GM19193 (cell line): Measurements from ENCODE around the gene RAD51B.

Experiments
- POLR2A ChIP-seq: IDR thresholded peaks from 4 replicates; pipeline ENCODE4 v1.6.1; 2011; ENCODE audit not compliant: insufficient read depth, insufficient read length; ENCODE audit errors: extremely low read depth

RAD51B gene

GRCh38 chr14:68174446-68174845 lies 354.9 kb downstream of the RAD51B start:
- TF ChIP-seq POLR2A, result no peak

DNA sequence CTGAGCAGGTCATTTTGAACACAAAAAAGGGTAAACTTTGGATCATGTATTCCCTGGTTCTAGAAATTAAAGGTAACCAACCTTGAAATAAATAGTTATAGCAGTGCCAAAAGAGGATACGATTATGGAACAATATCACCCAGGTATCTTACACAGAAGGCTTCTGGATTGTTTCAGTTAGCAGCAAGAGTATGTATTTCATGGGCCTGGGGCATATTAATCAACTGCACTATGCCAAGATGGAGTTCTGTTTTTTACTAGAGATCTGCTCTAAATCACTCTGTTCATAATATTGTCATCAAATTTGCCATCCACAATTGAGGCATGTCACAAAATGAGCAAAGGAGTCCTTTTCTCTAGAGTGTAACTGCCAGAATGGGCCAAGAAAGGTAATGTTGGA lies 357.1 kb downstream of the RAD51B start:
- TF ChIP-seq POLR2A, result no peak

DNA sequence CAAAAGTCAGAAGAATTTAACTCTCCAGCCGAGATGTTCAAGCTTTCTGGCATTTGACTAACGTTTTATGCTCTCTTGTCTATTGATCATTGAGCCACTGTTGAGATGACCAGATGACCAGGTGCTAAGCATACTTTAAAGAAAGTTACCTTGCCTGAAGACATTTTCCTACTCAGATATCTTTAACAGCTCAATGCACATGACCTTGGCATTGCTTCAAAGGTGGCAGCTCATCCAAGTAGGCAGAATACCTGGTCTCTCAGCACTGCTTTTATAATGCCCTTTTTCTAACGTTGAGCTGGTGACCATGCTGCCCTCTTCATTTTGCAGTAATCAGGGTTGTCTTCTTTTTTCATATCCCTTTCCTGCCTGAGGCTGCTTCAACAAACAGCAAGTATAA lies 358.1 kb downstream of the RAD51B start:
- TF ChIP-seq POLR2A, result no peak

DNA sequence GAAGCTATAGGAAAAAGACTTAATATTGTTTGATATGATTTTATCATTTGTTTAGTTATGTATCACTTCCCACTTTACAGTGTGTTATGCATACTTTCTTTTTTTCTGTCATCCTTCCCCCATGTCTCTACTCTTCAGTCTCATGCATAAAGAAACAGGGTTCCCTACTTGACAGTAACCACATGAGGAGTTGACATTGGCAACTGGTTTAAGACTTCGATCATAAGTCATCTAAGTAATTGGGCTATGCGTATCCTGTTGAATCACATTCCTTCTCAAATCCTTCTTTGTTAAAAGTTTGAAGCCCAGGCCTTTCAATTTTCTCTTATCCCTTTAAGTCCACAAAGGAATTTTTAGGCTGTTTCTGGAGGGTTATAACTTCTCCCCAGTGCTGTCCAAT lies 358.7 kb downstream of the RAD51B start:
- no peak for TF ChIP-seq POLR2A

DNA sequence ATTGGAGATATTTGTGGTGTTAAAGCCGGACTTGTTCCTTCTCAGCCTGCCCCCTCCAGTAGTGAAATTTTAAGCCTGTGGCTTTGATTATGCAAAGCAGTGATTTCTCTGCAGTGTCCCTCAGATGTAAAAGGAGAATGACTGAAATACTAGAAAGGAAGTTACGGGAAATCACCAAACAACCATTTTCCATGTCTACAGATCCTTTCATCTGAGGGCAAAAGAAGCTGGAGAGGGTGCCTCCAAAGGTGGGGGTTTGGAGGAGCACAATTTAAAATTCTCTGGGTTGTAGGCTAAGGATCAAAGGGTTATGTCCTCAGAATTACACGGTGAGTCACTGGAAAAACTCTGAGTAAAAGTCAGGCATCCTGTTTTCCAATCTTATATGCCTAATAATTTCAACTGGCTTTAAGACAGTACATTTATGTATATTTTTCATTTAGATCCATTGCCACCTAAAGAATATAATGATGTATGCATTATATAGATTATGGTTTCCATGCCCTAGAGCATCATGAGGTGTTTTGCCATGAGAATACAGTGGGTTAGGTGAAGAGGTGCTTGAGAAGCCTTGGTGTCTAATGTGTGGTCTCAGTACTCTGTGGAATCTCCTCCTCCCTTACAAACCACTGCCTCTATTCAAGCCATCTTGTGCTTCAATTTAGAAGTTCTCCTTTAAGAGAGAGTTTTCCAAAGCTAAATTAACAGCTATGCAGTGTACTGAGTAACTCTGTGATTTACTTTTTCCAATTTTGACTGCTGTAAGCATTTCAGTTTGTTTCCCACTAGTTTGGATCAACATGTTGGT lies 362.1 kb downstream of the RAD51B start:
- no peak for TF ChIP-seq POLR2A

DNA sequence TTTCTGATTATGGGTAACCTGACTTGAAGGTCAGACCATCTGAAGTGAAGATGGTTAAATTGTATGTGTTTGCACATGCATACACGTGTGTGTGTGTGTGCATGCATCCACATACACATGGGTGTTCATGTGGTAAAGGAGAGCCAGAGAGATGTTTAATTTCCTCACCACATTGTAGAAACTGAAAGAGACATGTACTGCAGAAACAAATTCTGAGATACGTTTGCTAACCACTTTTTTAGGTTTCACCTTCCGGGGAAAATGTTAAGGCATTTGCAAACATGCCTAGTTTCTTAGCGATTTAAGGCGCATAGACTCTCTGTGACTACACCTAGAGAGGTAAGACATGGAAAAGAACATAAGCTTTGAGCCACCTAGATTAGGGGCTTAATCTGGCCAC lies 362.9 kb downstream of the RAD51B start:
- TF ChIP-seq POLR2A, result no peak

GRCh38 chr14:68188174-68188573 lies 368.6 kb downstream of the RAD51B start:
- no peak for TF ChIP-seq POLR2A

- no peak for TF ChIP-seq POLR2A
Observed at GRCh38 chr14:68190032-68190431, 370.5 kb downstream of the RAD51B start.

DNA sequence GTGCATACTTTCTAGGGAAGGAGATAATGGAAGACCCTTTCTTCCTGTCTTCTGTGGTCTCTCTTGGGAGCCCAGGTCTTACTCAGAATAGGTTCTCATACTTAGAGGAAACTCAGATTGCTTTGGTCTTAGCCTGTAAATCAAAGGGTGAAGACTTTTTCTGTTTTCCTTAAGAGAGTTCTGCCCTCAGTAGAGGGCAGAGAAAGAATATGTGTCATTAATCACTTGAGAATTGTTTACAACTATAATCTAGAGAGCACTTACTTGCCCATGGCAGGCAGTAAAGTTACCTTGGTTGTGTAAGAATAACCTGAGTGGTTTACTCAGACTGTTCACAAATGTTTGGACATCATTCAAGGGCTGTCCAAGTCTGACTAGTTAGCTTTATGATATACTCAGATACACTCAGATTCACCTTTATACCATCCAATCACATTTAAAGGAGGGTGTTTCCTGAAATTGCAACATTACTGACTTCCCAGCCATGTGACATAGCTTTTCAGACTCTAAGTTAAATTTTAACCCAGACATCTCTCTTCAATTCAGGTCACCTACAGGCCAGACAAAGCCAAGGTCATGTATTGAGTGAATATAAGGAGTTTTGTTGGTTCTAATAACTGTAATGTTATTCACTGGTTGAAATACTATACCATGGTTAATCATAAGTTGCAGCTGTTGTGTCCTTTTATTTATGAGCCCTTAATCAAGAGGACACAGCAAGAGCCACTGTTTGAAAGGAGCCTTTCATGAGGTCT lies 372.2 kb downstream of the RAD51B start:
- no peak for TF ChIP-seq POLR2A

GRCh38 chr14:68192935-68193334 lies 373.4 kb downstream of the RAD51B start:
- no peak for TF ChIP-seq POLR2A

DNA sequence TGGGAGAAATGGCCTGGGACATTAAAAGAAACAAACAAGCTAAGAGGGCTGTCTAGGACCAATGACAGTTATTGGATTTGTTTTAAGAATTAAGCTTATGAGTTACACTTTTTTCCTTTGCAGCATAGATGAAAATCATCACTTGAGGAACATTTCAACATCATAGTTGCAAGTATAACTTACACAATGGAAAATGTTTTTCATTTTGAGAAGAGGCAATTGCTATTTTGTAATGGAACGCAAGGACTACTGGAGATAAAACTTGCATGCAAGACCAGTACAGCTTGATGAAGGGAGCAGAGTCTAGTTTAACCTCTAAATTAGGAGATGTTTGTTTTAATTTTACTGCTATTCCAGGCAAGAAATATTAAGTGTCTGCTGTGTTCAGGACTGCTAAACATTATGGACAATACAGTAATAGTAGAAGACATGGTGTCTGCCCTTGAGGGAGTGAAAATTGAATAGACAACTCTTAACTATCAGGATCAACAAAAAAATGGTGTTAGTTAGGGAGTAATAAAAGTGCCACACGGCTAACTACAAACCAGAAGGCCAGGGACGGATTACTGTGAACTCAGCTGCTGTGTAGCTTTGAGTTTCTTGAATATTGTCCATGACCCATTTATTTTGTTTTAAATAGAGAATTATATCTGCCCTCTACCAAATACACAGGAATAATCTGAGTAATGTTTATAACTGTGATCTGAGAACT lies 374.5 kb downstream of the RAD51B start:
- TF ChIP-seq POLR2A, result no peak

DNA sequence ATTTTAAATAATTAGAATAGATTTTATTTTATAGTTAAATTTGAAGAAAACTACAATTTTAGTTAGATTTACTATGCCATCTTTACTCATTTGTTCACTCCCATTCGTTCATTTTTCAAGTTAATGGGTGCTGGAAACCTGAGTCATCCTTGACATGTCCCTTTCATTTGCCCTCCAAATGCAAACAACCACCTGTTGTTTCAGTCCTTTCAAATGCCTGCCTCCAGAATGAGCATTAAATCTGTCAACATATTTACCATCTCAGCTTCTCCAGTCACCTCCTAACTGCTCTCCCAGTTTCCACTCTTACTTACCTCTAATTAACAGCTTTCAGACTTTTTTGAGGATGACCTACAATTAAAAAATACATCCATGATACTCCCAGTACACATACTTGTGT lies 375.5 kb downstream of the RAD51B start:
- TF ChIP-seq POLR2A, result no peak

DNA sequence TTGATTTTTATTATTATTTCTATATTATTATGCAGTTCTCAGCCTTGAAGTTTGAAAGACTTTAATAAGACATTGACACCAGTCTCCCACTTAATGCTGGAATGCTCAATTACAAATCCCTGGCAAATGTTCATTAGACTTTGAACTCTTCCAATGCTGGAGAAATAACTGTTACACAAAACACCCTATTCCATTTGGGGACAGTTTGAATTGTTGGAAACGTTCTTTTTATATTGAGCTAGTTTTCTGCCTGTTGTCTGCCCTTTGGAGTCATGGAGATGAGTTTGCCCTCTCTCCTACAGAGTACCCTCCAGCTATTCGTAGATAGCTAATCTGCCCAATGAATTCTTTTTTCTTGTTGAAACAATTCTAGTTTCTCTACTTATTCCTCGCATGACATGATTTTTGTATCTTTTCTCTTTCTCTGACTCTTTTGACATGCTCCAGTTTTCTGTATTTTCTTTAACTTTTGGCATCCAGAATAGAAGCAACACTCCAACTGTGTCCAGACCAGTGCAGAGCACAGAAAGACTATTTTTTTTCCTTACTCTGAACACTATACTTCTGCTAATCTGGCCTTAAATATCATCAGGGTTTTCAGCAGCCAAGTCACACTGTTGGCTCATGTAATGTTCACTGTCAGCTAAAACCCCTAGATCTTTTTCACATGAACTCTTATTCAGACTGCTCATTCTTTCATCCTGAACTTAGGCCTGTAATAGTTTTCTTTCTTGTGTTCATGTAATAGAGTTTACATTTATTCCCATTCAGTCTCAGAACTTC lies 379.3 kb downstream of the RAD51B start:
- TF ChIP-seq POLR2A, result no peak

- no peak for TF ChIP-seq POLR2A
Observed at GRCh38 chr14:68199554-68200151, 380.1 kb downstream of the RAD51B start.
